Calu3 (cell line): ENCODE measurements around the gene NOC2L. TPM values are rescaled to one million over a fixed set of nuclear protein-coding genes. Genes with fewer than 3 reads are reported as not detected.

ENCODE experiments used
- BruUV-seq: library from RNA; stranded (reverse); fragments of 400-500 nt; replicated peaks from 2 replicates; lab custom pipeline; 2021; lab: Mats Ljungman, UMichigan
- CTCF ChIA-PET: fragments of 300-600 bp; sonication (Branson Sonifier 250); formaldehyde crosslinking; loops from one replicate; lab custom pipeline; 2022; ENCODE audit warnings: antibody characterized with exemption; lab: Charles Lee
- DNase-seq: peaks from one replicate; pipeline ENCODE4 v3.0.0; 2022
- H3K27ac Mint-ChIP-seq: one replicate; pipeline ENCODE4 v1.8.0; 2022; ENCODE audit warnings: mixed read lengths; ENCODE audit not compliant: unreplicated experiment
- H3K27me3 Mint-ChIP-seq: one replicate; pipeline ENCODE4 v1.8.0; 2022; ENCODE audit warnings: mixed read lengths; ENCODE audit not compliant: unreplicated experiment
- H3K36me3 Mint-ChIP-seq: one replicate; pipeline ENCODE4 v1.8.0; 2022; ENCODE audit warnings: mild to moderate bottlenecking, moderate library complexity, mixed read lengths; ENCODE audit not compliant: insufficient read depth, unreplicated experiment
- H3K4me1 Mint-ChIP-seq: one replicate; pipeline ENCODE4 v1.8.0; 2022; ENCODE audit warnings: mild to moderate bottlenecking, low read depth, mixed read lengths; ENCODE audit not compliant: unreplicated experiment
- H3K4me3 Mint-ChIP-seq: one replicate; pipeline ENCODE4 v1.8.0; 2022; ENCODE audit warnings: mild to moderate bottlenecking, low read depth, moderate library complexity, mixed read lengths; ENCODE audit not compliant: unreplicated experiment
- H3K9me3 Mint-ChIP-seq: one replicate; pipeline ENCODE4 v1.8.0; 2022; ENCODE audit warnings: low read depth, mixed read lengths; ENCODE audit not compliant: unreplicated experiment
- CTCF ChIP-seq: fragments of 200-600 bp; IDR thresholded peaks from one replicate; pipeline ENCODE4 v1.8.0; 2022; ENCODE audit warnings: antibody characterized with exemption; ENCODE audit not compliant: unreplicated experiment
- intact Hi-C: fragments of 100-400 bp; cut with micrococcal nuclease; formaldehyde crosslinking; loops from one replicate; pipeline ENCODE4 v1.10.0; 2022; ENCODE audit not compliant: unreplicated experiment
- total RNA-seq: library from RNA; stranded (reverse); gene quantifications from 2 replicates; pipeline ENCODE4 v1.2.3, GENCODE V29; 2022

Gene NOC2L
- total RNA-seq, 1 experiment from 2014 or later: 98.6 TPM

- DNase-seq: no peak
- intact Hi-C loops: no loop called here
- Mint-ChIP-seq H3K27me3 (peaks cover 38% of the 10 kb centered on the region), H3K4me1 (peaks cover 10% of the 10 kb centered on the region), H3K27ac (no peak overlapping the region), H3K4me3 (no peak overlapping the region), H3K9me3 (no peaks in the 10 kb centered on the region), H3K36me3 (peaks cover 14% of the 10 kb centered on the region)
- BruUV-seq: no TSS peak
- CTCF ChIA-PET: no interaction called here
- TF ChIP-seq CTCF: no peak
These were observed 52.2 kb downstream of the NOC2L start for GRCh38 chr1:906600-907420.

- no peak for TF ChIP-seq CTCF
- no TSS peak for BruUV-seq
- Mint-ChIP-seq H3K4me1 (peaks cover 3% of the 10 kb centered on the region), H3K4me3 (no peak overlapping the region), H3K9me3 (no peaks in the 10 kb centered on the region), H3K27me3 (peaks cover 37% of the 10 kb centered on the region), H3K36me3 (peaks cover 12% of the 10 kb centered on the region), H3K27ac (no peak overlapping the region)
- CTCF ChIA-PET: interaction anchor here (1.7 kb wide), 1 partner anchor 32 kb away, joined by 13 read pairs; no protein-coding TSS in a partner anchor
- DNase-seq: no peak
- intact Hi-C loops: no loop called here
These were observed 53.1 kb downstream of the NOC2L start for GRCh38 chr1:905811-906599.

GRCh38 chr1:905071-905749 lies 53.8 kb downstream of the NOC2L start:
- CTCF ChIA-PET: interaction anchor here (1.3 to 1.7 kb wide), 2 partner anchors 33 to 71 kb away, joined by 7 to 13 read pairs; no protein-coding TSS in a partner anchor
- H3K4me3 Mint-ChIP-seq: peak overlapping the region; percentile 72
- no TSS peak for BruUV-seq
- H3K36me3 Mint-ChIP-seq: peaks cover 9% of the 10 kb centered on the region
- no peaks in the 10 kb centered on the region for H3K9me3 Mint-ChIP-seq
- H3K27me3 Mint-ChIP-seq: peaks cover 37% of the 10 kb centered on the region
- no peaks in the 10 kb centered on the region for H3K4me1 Mint-ChIP-seq
- intact Hi-C loops: no loop called here
- H3K27ac Mint-ChIP-seq: no peak overlapping the region
- DNase-seq: no peak
- no peak for TF ChIP-seq CTCF

GRCh38 chr1:904310-904950 lies 54.6 kb downstream of the NOC2L start:
- peak; percentile 79 for TF ChIP-seq CTCF
- Mint-ChIP-seq H3K36me3 (peaks cover 9% of the 10 kb centered on the region), H3K27ac (no peak overlapping the region), H3K4me1 (no peaks in the 10 kb centered on the region), H3K4me3 (peak overlapping the region; percentile 72), H3K27me3 (peaks cover 44% of the 10 kb centered on the region), H3K9me3 (no peaks in the 10 kb centered on the region)
- CTCF ChIA-PET: interaction anchor here (1.3 to 1.7 kb wide), 2 partner anchors 34 to 72 kb away, joined by 7 to 13 read pairs; no protein-coding TSS in a partner anchor
- no TSS peak for BruUV-seq
- intact Hi-C loops: no loop called here
- DNase-seq: peak; percentile 84
